Measurements from ENCODE around the gene SC5D.

DNA sequence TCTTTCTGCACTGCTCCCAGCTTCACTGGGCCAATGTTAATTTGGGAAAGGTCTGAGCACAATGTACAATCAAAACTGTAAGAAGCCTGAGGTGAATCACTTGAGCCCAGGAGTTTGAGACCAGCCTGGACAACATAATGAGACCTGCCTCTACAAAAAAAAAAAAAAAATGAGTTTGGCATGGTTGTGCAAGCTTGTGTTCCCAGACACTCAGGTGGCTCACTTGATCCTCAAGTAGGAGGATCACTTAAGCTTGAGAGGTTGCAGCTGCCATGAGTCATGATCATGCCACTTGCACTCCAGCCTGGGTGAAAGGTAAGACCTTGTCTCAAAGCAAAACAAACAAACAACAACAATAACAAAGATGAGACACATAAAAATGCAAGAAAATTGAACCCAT lies 38.6 kb upstream of the SC5D start:
- TF ChIP-seq, protein P1, sequence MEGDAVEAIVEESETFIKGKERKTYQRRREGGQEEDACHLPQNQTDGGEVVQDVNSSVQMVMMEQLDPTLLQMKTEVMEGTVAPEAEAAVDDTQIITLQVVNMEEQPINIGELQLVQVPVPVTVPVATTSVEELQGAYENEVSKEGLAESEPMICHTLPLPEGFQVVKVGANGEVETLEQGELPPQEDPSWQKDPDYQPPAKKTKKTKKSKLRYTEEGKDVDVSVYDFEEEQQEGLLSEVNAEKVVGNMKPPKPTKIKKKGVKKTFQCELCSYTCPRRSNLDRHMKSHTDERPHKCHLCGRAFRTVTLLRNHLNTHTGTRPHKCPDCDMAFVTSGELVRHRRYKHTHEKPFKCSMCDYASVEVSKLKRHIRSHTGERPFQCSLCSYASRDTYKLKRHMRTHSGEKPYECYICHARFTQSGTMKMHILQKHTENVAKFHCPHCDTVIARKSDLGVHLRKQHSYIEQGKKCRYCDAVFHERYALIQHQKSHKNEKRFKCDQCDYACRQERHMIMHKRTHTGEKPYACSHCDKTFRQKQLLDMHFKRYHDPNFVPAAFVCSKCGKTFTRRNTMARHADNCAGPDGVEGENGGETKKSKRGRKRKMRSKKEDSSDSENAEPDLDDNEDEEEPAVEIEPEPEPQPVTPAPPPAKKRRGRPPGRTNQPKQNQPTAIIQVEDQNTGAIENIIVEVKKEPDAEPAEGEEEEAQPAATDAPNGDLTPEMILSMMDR (IDR thresholded peaks at IDR 0.05; ENCODE audit: control extremely low read depth in 1 of 3, insufficient read depth in 1 of 3, low read depth in 1 of 3, low read length in 3 of 3), result no peak
- TF ChIP-seq EZH2 (IDR thresholded peaks at IDR 0.05; ENCODE audit: low read depth, low read length, severe bottlenecking) (no peak), POLR2AphosphoS5 (IDR thresholded peaks at IDR 0.05; ENCODE audit: low read depth, low read length) (no peak), TAF1 (IDR thresholded peaks at IDR 0.05; ENCODE audit: low read depth, low read length) (no peak), BACH1 (IDR thresholded peaks at IDR 0.05; ENCODE audit: low read length) (no peak), CHD2 (IDR thresholded peaks at IDR 0.05; ENCODE audit: low read length) (no peak)

Measured in H1 (cell line).